ENCODE results near the gene TAAR9.

Gene TAAR9, protein sequence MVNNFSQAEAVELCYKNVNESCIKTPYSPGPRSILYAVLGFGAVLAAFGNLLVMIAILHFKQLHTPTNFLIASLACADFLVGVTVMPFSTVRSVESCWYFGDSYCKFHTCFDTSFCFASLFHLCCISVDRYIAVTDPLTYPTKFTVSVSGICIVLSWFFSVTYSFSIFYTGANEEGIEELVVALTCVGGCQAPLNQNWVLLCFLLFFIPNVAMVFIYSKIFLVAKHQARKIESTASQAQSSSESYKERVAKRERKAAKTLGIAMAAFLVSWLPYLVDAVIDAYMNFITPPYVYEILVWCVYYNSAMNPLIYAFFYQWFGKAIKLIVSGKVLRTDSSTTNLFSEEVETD

DNA sequence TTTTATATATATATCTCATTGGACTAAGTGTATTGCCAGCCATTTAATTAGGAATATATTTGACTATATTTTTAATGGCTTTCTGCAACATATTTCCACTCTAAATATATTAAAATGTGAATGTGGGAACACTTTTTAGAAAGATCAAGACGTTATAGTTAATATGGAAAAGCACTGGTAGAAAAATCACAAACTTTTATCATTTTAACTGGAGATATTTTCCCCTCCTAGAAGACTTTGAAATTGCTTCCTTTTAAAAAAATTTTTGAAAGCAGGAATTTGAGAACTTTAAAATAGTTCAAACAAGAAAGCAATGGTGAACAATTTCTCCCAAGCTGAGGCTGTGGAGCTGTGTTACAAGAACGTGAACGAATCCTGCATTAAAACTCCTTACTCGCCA lies at the start of gene TAAR9:
Gene TAAR9 (plus strand): TSS at position 301 of the 400 bp plus-strand sequence. CDS start 13 bp downstream, at position 314.
- DNase-seq (ENCODE audit: extremely low read depth in 1 of 2, low read depth in 1 of 2): no peak

DNA sequence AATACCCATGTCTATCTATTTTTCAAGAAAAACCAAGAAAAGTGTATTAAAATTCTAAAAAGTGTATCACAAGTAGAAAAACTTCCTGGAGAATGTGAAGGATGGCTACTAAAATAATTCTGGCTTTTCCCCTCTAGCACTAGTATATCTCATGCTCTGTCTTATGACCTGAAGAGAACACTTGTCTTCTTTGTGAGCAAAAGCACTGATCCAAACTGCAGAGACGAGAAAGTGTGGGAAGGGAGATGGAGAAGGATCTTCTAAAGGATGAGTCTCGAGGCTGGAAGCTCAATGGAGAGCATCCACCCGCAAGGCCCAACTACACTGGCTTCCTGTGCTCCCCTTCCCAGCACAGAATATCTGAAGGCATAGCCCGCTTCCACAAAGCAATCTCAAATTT lies 48.7 kb upstream of the TAAR9 start:
- no peak for DNase-seq (ENCODE audit: extremely low read depth in 1 of 2, low read depth in 1 of 2)

DNA sequence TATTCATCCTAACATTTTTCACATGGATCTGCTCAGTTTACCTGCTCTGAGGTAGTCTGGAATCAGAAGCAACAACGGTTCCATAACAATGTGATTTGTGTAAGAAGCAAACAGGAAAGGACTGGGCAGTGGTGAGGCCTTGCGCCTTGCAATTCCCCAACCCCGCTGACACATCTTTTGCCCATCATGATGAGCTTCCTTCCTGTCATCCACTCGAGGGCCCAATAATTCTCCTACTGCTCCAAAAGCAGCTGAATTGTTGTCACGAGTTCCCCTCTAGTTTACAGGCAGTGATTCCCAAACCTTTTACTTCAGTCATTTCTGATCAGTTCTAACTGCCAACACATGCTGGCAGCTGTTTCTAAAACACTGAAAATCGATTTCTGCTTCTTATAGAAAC lies 48.1 kb upstream of the TAAR9 start:
- DNase-seq (ENCODE audit: extremely low read depth in 1 of 2, low read depth in 1 of 2): no peak

DNA sequence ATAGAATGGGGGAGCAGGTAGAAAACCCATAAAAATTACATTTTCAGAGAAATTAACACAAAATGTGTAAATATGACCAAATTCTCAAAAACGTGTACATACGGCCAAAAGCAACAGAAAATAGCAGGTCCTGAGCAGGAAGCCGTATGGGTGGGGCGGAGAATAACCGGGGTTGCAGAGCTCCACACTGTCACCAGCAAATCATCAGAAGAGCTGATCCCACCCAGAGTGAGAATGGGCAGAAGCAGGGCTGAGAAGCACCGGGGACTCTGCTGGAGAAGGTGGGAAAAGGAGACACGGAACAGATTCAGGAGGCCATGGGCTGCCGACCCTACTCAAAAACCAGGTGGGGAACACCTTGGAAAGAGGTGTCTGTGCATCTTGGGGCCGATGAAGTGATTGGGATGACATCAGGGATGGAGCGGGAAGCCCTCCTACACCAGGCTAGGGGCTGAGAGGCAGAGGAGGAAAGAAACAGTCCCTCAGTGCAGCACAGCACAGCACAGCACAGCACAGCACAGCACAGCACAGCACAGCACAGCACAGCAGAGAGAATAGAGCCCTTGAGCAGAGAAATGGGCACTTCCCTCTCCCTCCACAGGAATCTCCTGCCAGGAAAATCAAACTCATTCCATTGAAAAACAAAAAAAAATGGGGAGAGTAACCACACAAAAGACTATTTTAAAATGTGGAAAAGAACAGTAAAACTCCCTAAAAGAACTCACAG lies 47.4 kb upstream of the TAAR9 start:
- no peak for DNase-seq (ENCODE audit: extremely low read depth in 1 of 2, low read depth in 1 of 2)

DNA sequence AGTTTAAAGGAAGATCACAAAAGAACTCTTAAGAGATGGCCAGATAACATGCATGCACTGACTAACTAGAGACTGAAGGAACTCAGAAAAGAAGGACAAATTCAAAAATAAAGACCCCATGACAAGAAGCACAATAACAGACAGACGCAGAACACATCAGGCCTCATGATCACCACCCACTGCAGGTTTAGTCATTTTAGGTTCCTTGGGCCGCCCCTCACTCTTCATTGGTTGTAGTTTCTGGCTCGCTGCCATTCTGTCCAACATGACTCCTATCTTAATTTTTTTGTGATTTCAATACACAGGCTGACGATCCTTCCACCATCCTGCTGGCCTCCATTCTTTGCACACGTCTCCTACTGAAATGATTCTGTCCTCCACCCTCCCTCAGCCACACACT lies 46.8 kb upstream of the TAAR9 start:
- no peak for DNase-seq (ENCODE audit: extremely low read depth in 1 of 2, low read depth in 1 of 2)

DNA sequence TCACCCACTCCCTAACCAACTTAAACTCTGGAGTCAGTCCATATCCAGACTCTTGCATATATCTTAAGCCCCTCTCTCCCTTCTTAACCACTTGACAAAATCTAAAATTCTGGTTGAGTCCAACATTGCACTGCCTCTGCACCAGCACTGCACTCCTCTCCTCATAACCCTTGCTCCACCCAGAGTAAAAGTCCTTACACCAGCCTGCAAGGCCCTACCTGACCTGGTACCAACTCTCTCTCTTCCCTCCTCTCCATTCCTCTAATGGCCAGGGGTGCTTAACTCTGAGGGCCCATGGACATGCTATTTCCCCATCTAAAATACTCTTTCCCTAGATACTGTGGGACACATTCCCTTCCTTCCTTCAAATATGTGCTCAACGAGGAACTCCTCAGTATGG lies 46.2 kb upstream of the TAAR9 start:
- DNase-seq (ENCODE audit: extremely low read depth in 1 of 2, low read depth in 1 of 2): no peak

DNA sequence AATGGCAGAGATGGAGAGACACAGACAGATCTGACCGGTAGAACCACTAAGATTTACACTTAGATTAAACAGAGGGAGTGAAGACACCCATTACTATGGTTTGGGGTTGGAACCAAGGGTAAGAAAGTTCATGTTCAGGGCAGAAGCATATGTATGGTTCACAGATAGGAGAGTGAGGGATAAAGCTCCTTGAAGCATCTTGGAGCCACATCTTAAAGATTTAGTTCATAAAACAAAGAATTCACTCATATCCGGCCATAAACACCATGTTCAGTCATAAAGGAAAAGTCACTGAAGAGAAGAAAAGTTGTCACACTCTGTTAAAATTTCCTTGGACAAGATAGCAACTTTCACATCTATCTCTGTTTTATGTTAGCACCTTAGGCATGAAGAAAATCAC lies 43.1 kb upstream of the TAAR9 start:
- DNase-seq (ENCODE audit: extremely low read depth in 1 of 2, low read depth in 1 of 2): no peak

DNA sequence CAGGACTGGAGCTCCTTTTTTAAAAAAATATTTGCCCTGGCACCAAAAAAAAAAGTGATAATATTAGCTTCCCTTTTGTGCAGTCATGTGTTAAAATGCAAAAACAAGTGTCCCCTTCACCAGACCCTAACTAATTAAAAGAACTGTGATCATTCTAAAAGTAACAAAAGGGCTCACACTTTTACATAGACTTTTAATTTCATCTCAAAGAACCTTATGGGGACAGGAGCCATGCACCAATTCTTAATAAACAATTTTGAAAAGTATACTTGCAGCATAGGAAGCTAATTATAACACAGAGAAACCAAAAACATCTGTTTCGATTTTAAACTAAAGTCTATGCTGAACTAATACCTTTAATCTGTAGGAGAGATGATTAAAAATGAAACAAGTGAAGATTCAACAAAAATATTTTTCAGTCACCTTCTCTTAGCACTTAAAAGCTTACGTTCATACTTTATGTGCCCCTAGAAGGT lies 42.4 kb upstream of the TAAR9 start:
- DNase-seq (ENCODE audit: extremely low read depth in 1 of 2, low read depth in 1 of 2): no peak

DNA sequence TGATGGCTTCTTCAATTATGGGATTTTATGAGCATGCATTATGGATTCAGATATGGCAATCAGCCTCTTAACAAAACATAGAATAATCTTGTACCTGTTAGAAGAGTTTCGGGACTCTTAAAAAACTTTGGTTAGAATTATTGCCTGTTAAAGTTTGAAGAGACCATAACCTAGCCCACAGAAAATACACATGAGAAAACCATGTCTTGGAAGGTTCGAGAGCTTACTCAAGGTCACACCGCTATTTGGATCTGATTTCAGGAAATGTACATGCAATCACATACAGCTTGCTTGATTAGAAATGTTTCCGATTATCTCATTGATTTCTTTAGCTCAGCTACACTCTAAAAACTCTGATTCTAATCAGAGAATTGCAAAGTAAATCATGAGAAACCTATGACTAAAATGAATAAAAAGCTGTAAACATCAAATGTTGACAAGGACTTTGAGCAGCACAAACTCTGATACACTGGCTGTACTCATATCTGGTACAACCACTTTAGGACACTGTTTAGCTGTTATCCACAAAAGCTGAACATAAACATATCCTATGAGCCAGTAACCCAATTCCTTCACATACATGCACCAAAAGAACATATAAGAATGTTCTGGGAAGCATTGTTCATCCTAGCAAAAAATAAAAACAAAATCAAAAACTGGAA lies 41.4 kb upstream of the TAAR9 start:
- DNase-seq (ENCODE audit: extremely low read depth in 1 of 2, low read depth in 1 of 2): no peak

DNA sequence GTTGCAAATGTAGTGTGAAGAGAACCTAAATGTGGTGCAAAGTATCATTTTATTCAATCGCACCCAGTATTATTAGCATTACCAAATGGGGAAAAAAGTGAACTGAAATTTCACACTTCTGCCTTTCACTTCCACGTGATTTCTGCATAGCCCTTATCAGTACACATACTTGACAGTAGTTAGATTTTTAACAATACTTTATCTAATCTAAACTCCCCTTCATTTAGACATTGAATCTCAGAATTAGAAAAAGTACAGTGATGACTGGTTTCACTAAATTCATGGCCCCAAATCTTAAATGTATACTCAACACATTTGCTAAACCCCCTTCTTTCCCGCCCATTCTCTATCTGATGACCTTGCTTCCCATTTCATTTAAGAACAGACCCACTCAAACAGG lies 39.4 kb upstream of the TAAR9 start:
- DNase-seq (ENCODE audit: extremely low read depth in 1 of 2, low read depth in 1 of 2): no peak

DNA sequence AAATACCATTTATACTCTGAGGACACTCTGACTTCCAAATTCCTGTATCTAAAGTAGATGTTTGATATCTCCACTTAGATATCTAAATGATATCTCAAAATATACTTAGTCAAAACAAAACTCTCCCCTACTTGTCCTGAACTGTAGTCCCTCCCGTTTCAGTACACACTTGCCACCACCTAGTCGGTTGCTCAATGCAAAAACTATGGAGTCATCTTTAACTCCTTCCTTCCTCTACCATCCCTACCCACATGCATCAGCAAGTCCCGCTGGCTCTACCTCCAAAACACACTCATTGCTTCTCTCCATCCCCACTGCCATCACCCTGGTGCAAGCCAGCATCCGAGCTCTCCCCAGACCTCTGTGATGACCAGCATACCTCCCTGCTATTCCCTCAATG lies 38.3 kb upstream of the TAAR9 start:
- no peak for DNase-seq (ENCODE audit: extremely low read depth in 1 of 2, low read depth in 1 of 2)

DNA sequence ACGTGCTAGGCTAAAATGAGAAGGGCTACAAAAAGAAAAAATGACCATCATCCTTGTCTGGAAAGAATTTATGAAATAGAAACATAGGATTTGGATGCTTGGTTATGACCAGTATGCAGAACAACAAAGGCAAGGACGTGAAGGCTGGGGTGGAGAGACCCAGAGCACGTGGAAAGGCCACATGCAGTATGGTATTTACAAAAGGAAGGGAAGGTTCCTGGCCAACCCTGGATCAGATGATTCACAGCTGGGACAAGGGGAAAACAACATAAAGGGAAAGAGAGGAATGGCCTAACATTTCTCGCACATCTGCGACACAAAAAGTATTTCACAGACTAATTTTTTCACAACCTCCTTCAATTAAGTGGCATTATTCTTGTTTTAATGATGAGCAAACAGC lies 33.3 kb upstream of the TAAR9 start:
- DNase-seq (ENCODE audit: extremely low read depth in 1 of 2, low read depth in 1 of 2): no peak

DNA sequence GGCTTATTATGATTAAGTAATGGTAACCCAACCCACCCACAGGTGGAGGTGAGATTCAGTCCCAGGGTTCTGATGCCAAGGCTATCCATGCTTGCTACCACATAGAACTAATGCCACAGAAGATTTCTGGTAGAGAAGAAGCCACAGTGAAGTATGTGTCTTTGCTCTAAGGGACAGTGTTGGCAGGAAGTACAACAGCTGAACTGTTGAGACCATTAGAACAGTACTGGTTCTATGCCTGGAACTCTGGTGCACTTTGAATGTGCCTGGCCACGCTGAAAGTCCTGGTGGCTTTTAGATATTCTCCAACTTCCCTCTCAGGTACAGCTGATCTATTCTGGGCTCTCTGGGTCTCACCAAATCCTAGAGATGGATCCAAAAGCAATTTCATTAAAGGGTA lies 32.9 kb upstream of the TAAR9 start:
- no peak for DNase-seq (ENCODE audit: extremely low read depth in 1 of 2, low read depth in 1 of 2)

DNA sequence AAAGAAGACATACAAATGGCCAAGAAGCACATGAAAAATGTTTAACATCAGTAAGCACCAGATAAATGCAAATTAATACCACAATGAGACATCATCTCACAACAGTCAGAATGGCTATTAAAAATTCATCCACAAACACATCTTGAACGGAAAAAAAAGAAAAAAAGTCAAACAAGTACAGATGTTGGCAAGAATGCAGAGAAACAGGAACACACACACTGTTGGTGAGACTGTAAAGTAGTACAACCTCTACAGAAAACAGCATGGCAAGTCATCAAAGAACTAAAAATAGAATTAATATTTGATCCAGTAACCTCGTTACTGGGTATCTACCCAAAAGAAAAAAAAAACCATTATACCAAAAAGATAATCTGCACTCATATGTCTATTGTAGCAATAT lies 31.6 kb upstream of the TAAR9 start:
- no peak for DNase-seq (ENCODE audit: extremely low read depth in 1 of 2, low read depth in 1 of 2)

DNA sequence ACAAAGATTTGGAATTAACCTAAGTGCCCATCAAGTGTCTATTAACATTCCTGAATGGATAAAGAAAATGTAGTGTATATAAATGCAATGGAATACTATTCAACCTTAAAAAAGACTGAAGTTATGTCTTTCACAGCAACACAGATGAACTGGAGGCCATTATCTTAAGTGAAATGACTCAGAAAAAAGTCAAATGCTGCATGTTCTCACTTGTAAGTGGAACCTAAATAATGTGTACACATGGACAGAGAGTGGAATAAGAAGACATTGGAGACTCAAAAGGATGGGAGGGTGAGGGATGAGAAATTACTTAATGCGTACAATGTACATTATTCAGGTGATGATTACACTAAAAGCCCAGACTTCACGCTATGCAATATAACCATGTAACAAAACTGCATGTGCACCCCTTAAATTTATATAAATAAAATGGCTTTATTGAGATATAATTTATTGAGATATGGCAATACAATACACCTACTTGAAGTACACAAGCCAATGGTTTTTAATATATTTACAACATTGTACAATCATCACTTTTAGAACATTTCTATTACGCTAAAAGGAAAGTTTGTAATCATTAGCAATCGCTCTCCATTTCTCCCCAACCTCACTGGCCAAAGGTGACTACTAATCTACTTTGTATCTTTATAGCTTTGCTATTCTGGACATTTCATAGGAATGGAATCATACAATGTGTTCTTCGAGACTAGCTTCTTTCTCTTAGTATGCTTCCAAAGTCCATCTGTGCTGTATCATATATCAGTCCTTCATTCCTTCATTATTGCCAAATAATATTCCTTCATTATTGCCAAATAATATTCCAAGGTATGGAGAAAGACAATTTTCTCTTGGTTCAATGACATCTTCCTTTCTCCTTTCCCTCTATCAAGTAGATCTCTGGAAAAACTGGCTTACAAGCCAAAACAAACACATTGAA lies 30.9 kb upstream of the TAAR9 start:
- DNase-seq (ENCODE audit: extremely low read depth in 1 of 2, low read depth in 1 of 2): no peak

DNA sequence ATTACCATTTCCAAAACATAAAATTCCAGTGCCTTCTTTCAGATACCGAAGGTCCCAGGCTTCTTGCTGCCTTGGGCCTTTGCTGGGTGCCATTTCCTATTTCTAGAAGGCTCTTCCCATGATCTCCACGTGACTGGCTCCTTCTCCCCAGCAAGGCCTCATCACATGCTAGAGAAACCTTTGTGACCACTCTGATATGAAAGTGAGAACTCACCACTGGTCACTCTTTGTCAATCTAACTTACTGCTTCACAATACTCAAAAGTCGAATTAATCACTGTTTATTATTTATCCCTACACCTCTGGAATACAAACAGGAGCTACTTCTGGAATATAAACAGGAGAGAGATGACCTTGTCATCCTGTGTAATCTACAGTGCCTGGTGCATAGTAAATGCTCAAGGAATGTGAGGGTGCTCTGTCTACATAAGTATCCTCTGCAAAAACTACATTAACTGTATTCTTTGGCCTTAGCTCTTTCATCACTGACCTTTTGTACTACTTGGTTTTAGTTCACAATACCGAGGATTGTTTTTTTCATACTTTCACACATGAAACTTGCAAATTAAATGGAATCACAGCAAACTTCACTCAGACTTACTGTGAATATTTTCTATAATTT lies 26.8 kb upstream of the TAAR9 start:
- no peak for DNase-seq (ENCODE audit: extremely low read depth in 1 of 2, low read depth in 1 of 2)

DNA sequence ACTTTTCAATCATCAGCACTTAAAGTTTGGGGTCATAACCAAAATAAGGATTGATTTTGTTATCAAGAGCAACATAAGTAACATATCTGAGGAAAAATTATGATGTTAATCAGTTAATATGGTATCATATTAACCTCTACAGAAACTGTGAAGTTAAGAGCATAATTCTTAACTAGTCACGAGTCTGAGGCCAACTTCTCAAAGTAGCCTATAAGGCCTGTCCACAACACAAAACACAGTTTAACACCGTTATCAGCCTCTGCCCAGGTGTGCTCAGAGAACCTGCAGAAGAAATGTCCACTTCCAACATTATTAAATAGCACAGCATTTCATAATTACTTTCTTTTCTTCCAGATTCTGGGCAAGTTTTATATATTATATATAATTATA lies 26.3 kb upstream of the TAAR9 start:
- no peak for DNase-seq (ENCODE audit: extremely low read depth in 1 of 2, low read depth in 1 of 2)

DNA sequence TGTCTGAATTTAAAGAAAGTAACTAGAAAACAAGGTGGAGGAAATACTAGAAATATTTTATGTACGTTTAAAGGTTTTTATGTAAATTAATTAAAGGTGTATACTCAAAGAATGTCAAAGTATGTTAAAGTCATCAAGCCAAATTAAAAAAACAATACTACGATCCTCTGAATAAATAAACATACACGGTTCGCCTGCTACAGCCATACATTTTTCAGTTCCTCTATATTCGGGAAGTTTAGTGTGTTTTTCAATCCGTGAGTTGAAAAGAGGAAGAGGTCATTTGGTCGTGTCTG lies 25.8 kb upstream of the TAAR9 start:
- DNase-seq (ENCODE audit: extremely low read depth in 1 of 2, low read depth in 1 of 2): no peak

DNA sequence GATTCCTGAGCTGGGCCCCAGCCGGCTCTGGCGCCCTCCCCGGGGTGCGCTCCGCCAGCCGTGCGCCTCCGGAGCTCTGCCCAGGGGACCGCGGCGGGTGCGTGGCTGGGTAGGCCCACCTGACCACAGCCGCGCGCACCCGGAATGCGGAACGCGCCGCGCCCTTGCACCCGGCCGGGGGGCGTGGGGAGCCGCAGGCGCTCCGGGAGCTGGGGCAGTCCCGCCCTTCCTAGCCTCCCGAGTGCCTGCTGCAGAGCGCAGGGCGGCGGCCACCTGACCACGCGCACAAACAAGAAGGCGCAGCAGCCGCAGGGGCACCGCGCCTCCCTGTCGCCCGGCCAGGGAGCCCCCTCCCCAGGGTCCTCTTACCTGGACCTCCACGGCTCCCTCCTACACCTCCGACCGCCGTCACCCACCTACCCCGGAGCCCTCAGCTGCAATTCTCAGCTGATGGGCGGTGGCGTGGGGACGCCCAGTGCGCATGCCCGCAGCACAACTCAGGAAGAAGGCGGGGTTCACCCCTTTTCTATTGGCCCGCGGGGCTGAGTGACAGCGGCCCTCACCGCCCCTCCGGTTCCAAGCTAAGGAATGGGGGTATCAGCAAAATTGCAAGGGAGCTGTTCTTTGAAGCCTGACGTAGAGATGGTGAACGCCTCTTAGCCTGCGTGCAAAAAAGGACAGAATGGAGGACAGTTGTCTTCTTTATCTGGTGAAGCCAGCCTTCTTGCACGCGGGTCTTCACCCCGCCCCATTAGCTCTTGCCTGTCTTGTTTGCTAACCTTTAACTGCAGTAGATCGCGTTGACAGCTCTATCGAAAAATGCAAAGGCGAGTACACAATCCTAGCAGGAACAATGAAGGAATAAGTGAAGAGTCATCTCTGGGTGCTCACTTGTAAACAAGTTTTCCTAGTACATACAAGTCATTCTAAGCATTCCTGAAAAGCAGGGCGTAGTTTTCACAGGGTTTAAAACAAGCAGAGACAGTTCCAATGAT lies 25.1 kb upstream of the TAAR9 start, which contains the start of gene STX7:
Gene STX7 (minus strand): TSS at position 479 of the 995 bp plus-strand sequence. CDS start 9,586 bp downstream, outside the sequence.
- DNase-seq (ENCODE audit: extremely low read depth in 1 of 2, low read depth in 1 of 2): peak; percentile 70 to 75
